Aorta (tissue), 5 donors: ENCODE results near the gene LRP3. TPM values are rescaled to one million over a fixed set of nuclear protein-coding genes. Genes with fewer than 3 reads are reported as not detected.
A peak's percentile ranks its signal among the peaks of the same experiment; 100 is the strongest.

Source experiments
- ATAC-seq: fragments of 200-7000 bp; cut with Tn5 transposase; one replicate; pipeline ENCODE4 v1.9.1; 2022; ENCODE audit warnings: moderate library complexity; ENCODE audit not compliant: low FRiP score
- DNase-seq, 2 donors: peaks; one replicate each; pipeline ENCODE4 v3.0.0-alpha.2; 2020
- H3K27ac ChIP-seq, 2 donors: one replicate each; pipeline ENCODE4 v1.5.1; 2013; ENCODE audit warnings: low read length in 2 of 2, mild to moderate bottlenecking in 2 of 2, moderate library complexity in 2 of 2, control low read depth in 1 of 2, inconsistent platforms in 1 of 2, low read depth in 1 of 2
- H3K27me3 ChIP-seq, 2 donors: one replicate each; pipeline ENCODE4 v1.6.1; 2013; ENCODE audit warnings: control low read depth in 1 of 2, low read length in 1 of 2, mild to moderate bottlenecking in 1 of 2, moderate library complexity in 1 of 2; ENCODE audit not compliant: insufficient read depth in 2 of 2, control insufficient read depth in 1 of 2
- H3K36me3 ChIP-seq, 2 donors: one replicate each; pipeline ENCODE4 v1.6.1; 2013; ENCODE audit warnings: control low read depth in 1 of 2, low read length in 1 of 2, mild to moderate bottlenecking in 1 of 2; ENCODE audit not compliant: insufficient read depth in 2 of 2, control insufficient read depth in 1 of 2
- H3K4me1 ChIP-seq, 2 donors: one replicate each; pipeline ENCODE4 v1.6.1; 2013; ENCODE audit warnings: low read length in 2 of 2, control low read depth in 1 of 2, mild to moderate bottlenecking in 1 of 2, moderate library complexity in 1 of 2; ENCODE audit not compliant: insufficient read depth in 2 of 2, control insufficient read depth in 1 of 2
- H3K4me3 ChIP-seq, 2 donors: one replicate each; pipeline ENCODE4 v1.5.1; 2013; ENCODE audit warnings: low read length in 2 of 2, control low read depth in 1 of 2, mild to moderate bottlenecking in 1 of 2
- H3K9me3 ChIP-seq: one replicate; pipeline ENCODE4 v1.6.1; 2013; ENCODE audit warnings: mild to moderate bottlenecking, low read length; ENCODE audit not compliant: control insufficient read depth
- WGBS, 2 donors: extraction: QIAGEN DNeasy Blood & Tissue Kit; methylation state at CpG; one replicate each; pipeline ENCODE4 v1.1.7; 2013; 5-methylcytosine and 5-hydroxymethylcytosine counted together
- intact Hi-C, 2 donors: fragments of 100-400 bp; cut with DNase I; formaldehyde crosslinking; loops; one replicate each; pipeline versions ENCODE4 v1.14.2 to v1.15.0; 2022
- polyA plus RNA-seq, 2 donors: library from polyadenylated mRNA; stranded (reverse); fragments of 200-250 nt; gene quantifications; one replicate each; pipeline ENCODE4 v1.2.3, GENCODE V29; 2013
- total RNA-seq, 2 donors: library from RNA; stranded (reverse); fragmentation: NEBNext Ultra II Directional; extraction: Animal tissue kit (Norgen Biotek cat#: 25700); gene quantifications; one replicate each; pipeline ENCODE4 v1.2.1, GENCODE V29; 2021
- donor health status: healthy with polysubstance abuse.
- donor health status: Bipolar disorder and iron deficiency.
- donor health status: DM: no; HTN: no; CAD: no.
- donor health status: DM: no; HTN: no; CAD: no.
- donor health status: DM: yes; HTN: yes; CAD: no.

Gene LRP3
- total and polyA plus RNA-seq, 4 donors: 3.9 to 27.2 (median 21.2) TPM

DNA sequence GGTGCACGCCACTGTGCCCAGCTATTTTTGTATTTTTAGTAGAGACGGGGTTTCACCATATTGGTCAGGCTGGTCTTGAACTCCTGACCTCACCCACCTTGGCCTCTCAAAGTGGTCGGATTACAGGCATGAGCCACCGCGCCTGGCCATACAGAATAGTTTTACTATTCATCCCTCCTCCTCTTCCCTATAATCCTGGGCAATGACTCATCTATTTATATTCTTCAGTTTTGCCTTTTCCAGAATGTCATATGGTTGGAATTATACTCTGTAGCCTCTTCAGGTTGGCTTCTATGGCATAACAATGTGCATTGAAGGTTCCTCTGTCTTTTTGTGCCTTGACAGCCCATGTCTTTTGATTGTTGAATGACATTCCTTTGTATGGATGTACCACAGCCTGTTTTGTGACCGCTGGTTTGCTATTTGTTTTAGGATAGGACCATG, 22.2 kb upstream of the LRP3 start:
- intact Hi-C loops: loop anchor here in 1 of 2 donors (10.0 kb wide), 1 partner anchor 197 kb away; the partner anchor contains the start of genes CEP89 and FAAP24
- no peaks in the 10 kb centered on the region for H3K4me1 ChIP-seq
- no peaks in the 10 kb centered on the region for H3K9me3 ChIP-seq
- no peak overlapping the region for H3K27ac ChIP-seq
- no peak overlapping the region for H3K4me3 ChIP-seq
- ATAC-seq (no peak), DNase-seq (peak; percentile 2 to 23)
- no peaks in the 10 kb centered on the region for H3K36me3 ChIP-seq
- no peaks in the 10 kb centered on the region for H3K27me3 ChIP-seq
- 93% methylated on average over 6 of the region's 6 CpGs for WGBS, 2 donors

DNA sequence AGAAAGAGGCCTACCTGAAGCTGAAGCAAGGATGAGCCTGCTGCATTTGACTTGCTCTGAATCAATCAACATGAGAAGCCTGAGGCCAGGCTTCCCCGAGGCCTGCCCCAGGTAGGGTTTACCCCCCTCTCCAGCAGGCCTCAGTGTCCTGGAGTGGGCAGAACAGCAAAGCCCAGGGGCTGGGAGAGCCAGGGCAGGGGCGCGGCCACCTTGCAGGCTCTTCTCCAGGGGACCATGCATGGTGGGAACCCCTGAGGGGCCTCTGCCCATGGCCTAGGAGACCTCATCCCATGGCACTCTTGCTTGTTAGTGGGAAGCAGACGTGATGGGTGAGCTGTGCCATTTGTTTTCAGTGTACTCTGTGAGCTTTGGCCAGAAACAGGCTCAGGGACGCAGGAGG, 19.9 kb upstream of the LRP3 start:
- no peak overlapping the region for H3K27ac ChIP-seq
- WGBS, 2 donors: 88 to 95% methylated on average over 5 of the region's 5 CpGs
- H3K36me3 ChIP-seq: no peaks in the 10 kb centered on the region
- H3K9me3 ChIP-seq: no peaks in the 10 kb centered on the region
- H3K4me3 ChIP-seq: no peak overlapping the region
- DNase-seq (peak in 1 of 2 donors; percentile 38), ATAC-seq (no peak)
- H3K27me3 ChIP-seq: no peaks in the 10 kb centered on the region
- intact Hi-C loops: loop anchor here in 1 of 2 donors (10.0 kb wide), 1 partner anchor 199 kb away; the partner anchor contains the start of genes CEP89 and FAAP24
- no peaks in the 10 kb centered on the region for H3K4me1 ChIP-seq

DNA sequence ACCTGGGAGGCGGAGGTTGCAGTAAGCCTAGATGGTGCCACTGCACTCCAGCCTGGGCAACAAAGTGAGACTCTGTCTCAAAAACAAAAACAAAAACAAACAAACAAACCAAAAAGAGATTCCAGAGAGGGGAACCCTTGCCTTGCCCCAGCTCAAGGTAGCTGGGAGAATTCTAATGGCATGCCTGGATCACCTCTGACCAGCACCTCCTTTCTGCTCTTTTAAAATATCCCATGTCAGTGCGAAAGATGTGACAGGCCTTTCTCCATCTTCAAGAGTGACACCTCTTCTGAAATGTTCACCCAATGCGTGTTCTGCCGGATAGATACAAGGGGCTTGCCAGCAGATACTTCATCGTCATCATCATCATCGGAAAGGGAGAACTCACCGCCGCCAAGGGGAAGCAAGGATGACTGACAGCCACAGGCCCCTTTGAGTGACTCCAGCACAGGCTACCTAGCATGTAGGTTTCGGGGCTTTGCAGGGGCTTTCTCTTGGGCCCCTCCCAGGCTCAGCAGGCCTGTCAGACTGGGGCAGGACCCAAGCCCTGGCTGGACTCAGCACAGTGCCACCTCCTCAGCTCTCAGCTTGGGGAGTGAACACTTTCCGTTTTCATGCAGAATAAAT, 18.9 kb upstream of the LRP3 start:
- H3K27me3 ChIP-seq: no peaks in the 10 kb centered on the region
- no peaks in the 10 kb centered on the region for H3K4me1 ChIP-seq
- no peak overlapping the region for H3K4me3 ChIP-seq
- H3K27ac ChIP-seq: no peak overlapping the region
- intact Hi-C loops: loop anchor here in 1 of 2 donors (5.0 to 10.0 kb wide), 2 partner anchors 197 to 200 kb away; partner anchors contain the start of genes CEBPG, CEP89 and FAAP24
- DNase-seq: peak; percentile 27 to 35
- WGBS, 2 donors: 85 to 88% methylated on average over 10 of the region's 10 CpGs
- H3K36me3 ChIP-seq: no peaks in the 10 kb centered on the region
- ATAC-seq: no peak
- H3K9me3 ChIP-seq: no peaks in the 10 kb centered on the region

DNA sequence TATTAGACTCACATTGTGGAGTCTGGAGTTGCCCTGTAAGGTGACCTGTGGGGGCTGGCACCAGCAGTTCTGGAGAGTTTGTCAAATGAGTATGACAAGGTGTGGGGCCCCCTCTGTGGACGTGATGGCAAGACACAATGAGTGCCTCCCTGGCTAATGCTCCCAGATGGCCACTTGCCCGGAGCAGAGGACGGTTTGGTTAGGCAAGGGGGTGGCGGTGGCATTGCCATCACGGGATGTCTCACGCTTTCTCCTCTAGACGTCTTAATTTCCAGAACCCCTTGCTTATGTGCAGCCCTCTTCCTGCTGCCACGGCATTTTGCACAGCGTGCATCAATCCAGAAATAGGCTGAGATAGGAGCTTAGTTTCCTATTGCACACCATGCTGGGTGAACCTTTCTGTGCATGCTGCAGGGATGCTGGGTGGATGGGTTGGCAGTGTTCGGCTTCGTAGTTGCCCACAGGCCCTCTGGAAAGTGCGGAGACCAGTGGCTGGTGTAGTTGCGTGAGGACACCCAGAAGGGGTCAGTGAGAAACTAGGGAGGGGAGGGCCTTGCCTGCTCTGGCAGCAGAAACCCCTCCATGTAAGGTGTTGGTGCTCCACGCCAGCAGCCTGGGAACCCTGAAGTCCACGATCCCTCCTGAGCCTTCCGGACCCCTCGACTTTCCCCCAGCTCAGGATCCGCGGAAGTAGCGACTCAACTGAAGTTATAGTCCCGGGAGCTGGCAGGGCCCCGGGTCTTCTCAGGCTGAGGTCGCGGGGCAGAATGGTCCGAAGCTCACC, 18.1 kb upstream of the LRP3 start:
- Histone ChIP-seq H3K9me3 (no peaks in the 10 kb centered on the region), H3K27me3 (no peaks in the 10 kb centered on the region), H3K27ac (peak overlapping the region; percentile 67 to 86), H3K4me3 (peak overlapping the region; percentile 59 to 79), H3K4me1 (no peaks in the 10 kb centered on the region), H3K36me3 (no peaks in the 10 kb centered on the region)
- ATAC-seq: no peak
- WGBS, 2 donors: 4 to 6% methylated on average over 25 of the region's 25 CpGs
- intact Hi-C loops: loop anchor here in 1 of 2 donors (5.0 to 10.0 kb wide), 2 partner anchors 196 to 201 kb away; partner anchors contain the start of genes CEBPG, CEP89 and FAAP24
- DNase-seq: peak; percentile 48 to 68

DNA sequence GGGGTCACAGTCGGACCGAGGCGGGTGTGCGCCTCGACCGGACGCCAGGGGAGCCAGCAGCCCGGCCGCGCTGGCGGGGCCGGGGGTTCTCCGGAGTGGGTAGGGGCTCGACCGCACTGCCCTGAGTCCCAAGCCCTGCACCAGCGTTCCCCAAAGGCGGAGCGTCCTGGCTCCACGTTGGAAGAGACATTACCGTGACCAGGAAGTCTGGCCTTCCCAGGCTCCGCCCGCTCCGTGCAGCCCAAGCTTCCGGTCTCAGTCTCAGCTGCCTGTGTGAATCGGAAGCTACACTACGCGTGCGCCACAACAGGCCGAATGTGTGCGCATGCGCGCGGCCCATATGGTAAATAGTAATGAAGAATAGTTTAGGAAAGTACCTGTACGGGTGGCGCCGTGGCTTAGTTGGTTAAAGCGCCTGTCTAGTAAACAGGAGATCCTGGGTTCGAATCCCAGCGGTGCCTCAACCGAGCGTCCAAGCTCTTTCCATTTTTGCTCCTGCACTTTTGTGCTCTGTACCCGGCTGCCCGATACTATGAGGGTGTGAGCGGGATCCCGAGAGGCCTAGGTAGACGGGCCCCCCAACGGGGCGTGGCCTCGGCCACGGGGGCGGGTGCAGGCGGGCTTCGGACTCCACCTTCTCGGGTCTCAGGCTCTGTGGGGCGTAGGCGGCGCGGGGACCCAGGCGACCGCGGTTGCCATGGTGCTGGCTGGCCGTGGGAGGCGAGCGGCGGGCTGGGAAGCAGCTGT, 17.3 kb upstream of the LRP3 start:
- intact Hi-C loops: loop anchor here in 1 of 2 donors (5.0 to 10.0 kb wide), 2 partner anchors 195 to 202 kb away; partner anchors contain the start of genes CEBPG, CEP89 and FAAP24
- 0% methylated on average over 63 to 65 of the region's 65 CpGs for WGBS, 2 donors
- peak overlapping the region; percentile 67 to 86 for H3K27ac ChIP-seq

DNA sequence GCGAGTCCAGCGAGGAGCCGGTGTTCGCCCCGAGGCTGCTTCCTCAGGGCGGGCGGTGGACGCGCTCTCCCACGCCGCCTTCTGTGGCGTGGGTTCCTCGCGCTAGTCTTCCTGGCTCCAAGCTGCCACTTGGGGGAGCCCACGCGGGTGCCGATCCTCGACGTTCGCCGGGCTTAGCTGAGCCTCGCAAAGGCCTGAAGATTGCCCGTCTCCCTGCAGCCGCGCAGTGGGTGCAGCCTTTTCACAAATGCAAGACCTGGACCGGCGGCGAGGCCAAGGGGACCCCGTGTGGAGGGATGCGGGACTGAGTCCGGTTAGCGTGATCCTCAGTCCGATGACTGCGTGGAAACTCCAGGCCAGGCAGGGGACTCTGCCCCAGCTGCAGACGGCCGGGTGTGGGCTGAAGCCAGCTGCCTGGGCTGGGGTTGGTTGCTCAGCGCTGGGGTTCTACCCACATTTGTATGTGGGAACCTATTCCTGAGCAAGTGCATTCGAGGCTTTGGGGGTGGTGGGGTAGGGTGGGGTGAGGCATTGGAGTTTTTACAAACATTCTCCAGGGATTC, 16.6 kb upstream of the LRP3 start:
- H3K4me3 ChIP-seq: peak overlapping the region; percentile 24 to 55
- 0% methylated on average over 35 to 38 of the region's 38 CpGs for WGBS, 2 donors
- no peaks in the 10 kb centered on the region for H3K27me3 ChIP-seq
- no peaks in the 10 kb centered on the region for H3K4me1 ChIP-seq
- no peaks in the 10 kb centered on the region for H3K9me3 ChIP-seq
- H3K36me3 ChIP-seq: no peaks in the 10 kb centered on the region
- no peak for ATAC-seq
- H3K27ac ChIP-seq: peak overlapping the region in 1 of 2 donors; percentile 33
- no peak for DNase-seq
- intact Hi-C loops: loop anchor here in 1 of 2 donors (5.0 to 10.0 kb wide), 2 partner anchors 195 to 203 kb away; partner anchors contain the start of genes CEBPG, CEP89 and FAAP24

More for the DNA sequence above, 17.3 kb upstream of the LRP3 start:
- ATAC-seq: peak; percentile 97
- peak; percentile 97 to 98 for DNase-seq
- peak overlapping the region; percentile 59 to 79 for H3K4me3 ChIP-seq
- H3K9me3 ChIP-seq: no peaks in the 10 kb centered on the region
- no peaks in the 10 kb centered on the region for H3K27me3 ChIP-seq
- no peaks in the 10 kb centered on the region for H3K36me3 ChIP-seq
- no peaks in the 10 kb centered on the region for H3K4me1 ChIP-seq

DNA sequence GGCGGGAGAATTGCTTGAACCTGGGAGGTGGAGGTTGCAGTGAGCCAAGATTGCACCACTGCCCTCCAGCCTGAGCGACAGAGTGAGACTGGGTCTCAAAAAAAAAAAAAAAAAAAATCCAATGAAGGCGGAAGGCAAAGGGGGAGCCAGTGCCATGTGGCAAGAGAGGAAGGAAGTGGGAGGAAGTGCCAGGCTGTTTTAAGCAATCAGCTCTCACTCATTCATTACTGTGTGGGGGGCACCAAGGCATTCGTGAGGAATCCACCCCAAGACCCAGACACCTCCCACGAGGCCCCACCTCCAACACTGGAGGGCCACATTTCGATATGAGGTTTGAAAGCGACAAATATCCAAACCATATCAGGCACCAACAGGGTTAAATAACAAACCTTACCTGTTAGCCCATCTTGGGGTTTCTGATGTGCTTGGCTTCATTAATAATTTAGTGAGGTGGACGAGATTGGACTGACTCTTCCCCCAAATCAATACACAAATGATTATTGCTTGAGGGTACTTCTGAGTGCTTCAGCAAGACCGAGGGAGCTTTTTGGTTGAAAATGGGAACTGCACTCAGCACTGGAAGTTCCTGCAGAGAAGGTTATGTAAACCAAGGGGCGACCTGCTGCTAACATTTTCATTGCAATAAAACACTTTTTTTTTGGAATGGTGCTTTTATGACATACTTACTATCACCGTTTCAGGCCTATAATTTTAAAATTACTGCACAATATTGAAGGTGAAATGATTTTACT, 7.5 kb upstream of the LRP3 start:
- Histone ChIP-seq H3K27me3 (no peaks in the 10 kb centered on the region), H3K27ac (no peak overlapping the region), H3K4me3 (no peak overlapping the region), H3K4me1 (peaks cover 0 to 2% of the 10 kb centered on the region in 2 donors), H3K36me3 (no peaks in the 10 kb centered on the region), H3K9me3 (no peaks in the 10 kb centered on the region)
- intact Hi-C loops: no loop called here
- DNase-seq (peak; percentile 16 to 20), ATAC-seq (no peak)
- WGBS, 2 donors: 69 to 75% methylated on average over 11 of the region's 11 CpGs
